ENCODE measurements around the gene NOX3. TPM values are rescaled to one million over a fixed set of nuclear protein-coding genes. Genes with fewer than 3 reads are reported as not detected.

Gene NOX3
- total and polyA plus RNA-seq, 4 donors = not detected

DNA sequence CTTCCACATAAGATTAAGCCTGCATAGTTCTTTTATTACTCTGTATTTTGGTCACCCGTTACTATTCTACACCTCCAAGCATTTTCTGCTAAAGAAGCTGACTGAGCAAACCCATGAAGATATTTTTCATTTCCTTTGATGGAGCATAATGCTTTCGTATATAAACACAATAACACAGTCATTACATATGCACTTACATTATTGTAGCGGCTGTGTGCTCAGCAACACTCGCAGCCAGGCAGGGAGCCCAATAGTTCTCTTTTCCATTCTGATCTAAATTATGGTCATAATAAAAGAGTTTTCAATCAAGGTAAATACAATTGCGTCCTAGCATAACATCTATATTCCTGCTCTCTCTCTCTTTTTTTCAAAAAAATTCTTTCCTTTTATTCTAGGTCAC lies 71.7 kb downstream of the NOX3 start:
- Histone ChIP-seq H3K36me3 (ENCODE audit: control insufficient read depth in 4 of 4, insufficient read depth in 4 of 4, low read length in 4 of 4) (no peaks in the 10 kb centered on the region), H3K9me3 (ENCODE audit: control insufficient read depth in 4 of 4, insufficient read depth in 3 of 4, low read length in 3 of 4) (peaks cover 0 to 2% (median 0%) of the 10 kb centered on the region in 4 donors), H3K27ac (ENCODE audit: low read depth in 1 of 2, low read length in 1 of 2) (no peak overlapping the region), H3K27me3 (ENCODE audit: control insufficient read depth in 3 of 3, insufficient read depth in 3 of 3, low read length in 2 of 3) (no peaks in the 10 kb centered on the region), H3K4me1 (ENCODE audit: control insufficient read depth in 5 of 5, insufficient read depth in 5 of 5, low read length in 5 of 5) (no peaks in the 10 kb centered on the region), H3K4me3 (no peak overlapping the region), H3K9ac (ENCODE audit: insufficient read depth in 1 of 2, low read length in 2 of 2) (no peak overlapping the region)
- ATAC-seq (ENCODE audit: insufficient read depth, low FRiP score) = no peak
- 93 to 95% methylated on average over 5 of the region's 5 CpGs for WGBS, 2 donors
- TF ChIP-seq, protein P1, sequence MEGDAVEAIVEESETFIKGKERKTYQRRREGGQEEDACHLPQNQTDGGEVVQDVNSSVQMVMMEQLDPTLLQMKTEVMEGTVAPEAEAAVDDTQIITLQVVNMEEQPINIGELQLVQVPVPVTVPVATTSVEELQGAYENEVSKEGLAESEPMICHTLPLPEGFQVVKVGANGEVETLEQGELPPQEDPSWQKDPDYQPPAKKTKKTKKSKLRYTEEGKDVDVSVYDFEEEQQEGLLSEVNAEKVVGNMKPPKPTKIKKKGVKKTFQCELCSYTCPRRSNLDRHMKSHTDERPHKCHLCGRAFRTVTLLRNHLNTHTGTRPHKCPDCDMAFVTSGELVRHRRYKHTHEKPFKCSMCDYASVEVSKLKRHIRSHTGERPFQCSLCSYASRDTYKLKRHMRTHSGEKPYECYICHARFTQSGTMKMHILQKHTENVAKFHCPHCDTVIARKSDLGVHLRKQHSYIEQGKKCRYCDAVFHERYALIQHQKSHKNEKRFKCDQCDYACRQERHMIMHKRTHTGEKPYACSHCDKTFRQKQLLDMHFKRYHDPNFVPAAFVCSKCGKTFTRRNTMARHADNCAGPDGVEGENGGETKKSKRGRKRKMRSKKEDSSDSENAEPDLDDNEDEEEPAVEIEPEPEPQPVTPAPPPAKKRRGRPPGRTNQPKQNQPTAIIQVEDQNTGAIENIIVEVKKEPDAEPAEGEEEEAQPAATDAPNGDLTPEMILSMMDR (IDR thresholded peaks at IDR 0.05; ENCODE audit: control extremely low read depth, extremely low read depth) = no peak
- DNase-seq = no peak

GRCh38 chr6:155382338-155382685 lies 73.3 kb downstream of the NOX3 start:
- H3K4me3 ChIP-seq = no peak overlapping the region
- H3K4me1 ChIP-seq (ENCODE audit: control insufficient read depth in 5 of 5, insufficient read depth in 5 of 5, low read length in 5 of 5) = no peaks in the 10 kb centered on the region
- 86 to 87% methylated on average over 3 of the region's 3 CpGs for WGBS, 2 donors
- no peak overlapping the region for H3K9ac ChIP-seq (ENCODE audit: insufficient read depth in 1 of 2, low read length in 2 of 2)
- H3K36me3 ChIP-seq (ENCODE audit: control insufficient read depth in 4 of 4, insufficient read depth in 4 of 4, low read length in 4 of 4) = no peaks in the 10 kb centered on the region
- TF ChIP-seq, protein P1 (IDR thresholded peaks at IDR 0.05; ENCODE audit: control extremely low read depth, extremely low read depth) = no peak
- no peak overlapping the region for H3K27ac ChIP-seq (ENCODE audit: low read depth in 1 of 2, low read length in 1 of 2)
- H3K27me3 ChIP-seq (ENCODE audit: control insufficient read depth in 3 of 3, insufficient read depth in 3 of 3, low read length in 2 of 3) = no peaks in the 10 kb centered on the region
- DNase-seq (no peak), ATAC-seq (ENCODE audit: insufficient read depth, low FRiP score) (no peak)
- peaks cover 0 to 2% (median 0%) of the 10 kb centered on the region in 4 donors for H3K9me3 ChIP-seq (ENCODE audit: control insufficient read depth in 4 of 4, insufficient read depth in 3 of 4, low read length in 3 of 4)

- Histone ChIP-seq H3K9me3 (ENCODE audit: control insufficient read depth in 4 of 4, insufficient read depth in 3 of 4, low read length in 3 of 4) (peaks cover 0 to 2% (median 0%) of the 10 kb centered on the region in 4 donors), H3K4me3 (no peak overlapping the region), H3K4me1 (ENCODE audit: control insufficient read depth in 5 of 5, insufficient read depth in 5 of 5, low read length in 5 of 5) (no peaks in the 10 kb centered on the region), H3K9ac (ENCODE audit: insufficient read depth in 1 of 2, low read length in 2 of 2) (no peak overlapping the region), H3K27me3 (ENCODE audit: control insufficient read depth in 3 of 3, insufficient read depth in 3 of 3, low read length in 2 of 3) (no peaks in the 10 kb centered on the region), H3K36me3 (ENCODE audit: control insufficient read depth in 4 of 4, insufficient read depth in 4 of 4, low read length in 4 of 4) (no peaks in the 10 kb centered on the region), H3K27ac (ENCODE audit: low read depth in 1 of 2, low read length in 1 of 2) (no peak overlapping the region)
- 74 to 77% methylated on average over 5 of the region's 5 CpGs for WGBS, 2 donors
- DNase-seq (no peak), ATAC-seq (ENCODE audit: insufficient read depth, low FRiP score) (no peak)
- TF ChIP-seq, protein P1 (IDR thresholded peaks at IDR 0.05; ENCODE audit: control extremely low read depth, extremely low read depth) = no peak
Measured at GRCh38 chr6:155381673-155382337, 73.8 kb downstream of the NOX3 start.

All from lung (tissue), 12 donors.